ENCODE data around the gene ZNF219. TPM values are rescaled to one million over a fixed set of nuclear protein-coding genes. Genes with fewer than 3 reads are reported as not detected.

The ZNF219 gene
- total and polyA plus RNA-seq, 8 donors: 13.5 to 23.6 (median 17.0) TPM

DNA sequence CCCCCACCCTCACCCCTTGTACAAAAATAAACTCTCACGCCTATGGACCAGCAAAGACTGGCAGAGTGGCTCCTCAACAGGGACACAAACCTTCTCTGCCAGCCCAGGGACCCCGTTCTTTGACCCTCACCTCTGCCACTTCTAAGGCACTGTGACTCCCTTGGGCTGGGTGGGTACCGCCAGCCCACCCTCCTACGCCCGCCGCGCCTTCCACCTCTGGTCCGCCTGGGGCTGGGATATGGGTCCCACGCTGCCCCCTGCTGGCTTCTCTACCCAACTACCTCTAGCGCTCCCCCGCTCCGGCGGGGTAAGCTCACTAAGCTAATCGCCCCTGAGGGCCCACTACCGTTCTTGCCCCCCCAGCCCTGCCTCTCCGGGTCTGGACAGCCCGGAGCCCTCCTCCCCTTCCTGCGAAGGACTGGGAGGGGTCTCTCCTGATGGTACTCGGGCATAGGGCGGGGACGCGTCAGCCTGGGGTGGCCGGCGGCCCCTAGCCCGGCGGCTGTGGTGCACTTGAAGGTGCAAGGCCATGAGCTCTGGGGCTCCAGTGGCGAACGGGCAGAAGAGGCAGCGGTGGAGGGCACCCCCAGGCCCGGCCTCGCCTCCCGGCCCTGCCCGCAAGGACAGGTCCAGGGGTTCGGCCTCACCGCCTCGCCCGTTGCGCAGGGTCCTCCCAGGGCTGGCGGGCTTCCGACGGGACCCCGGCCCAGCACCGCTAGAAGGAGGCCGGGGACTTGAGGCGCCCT, 8.1 kb downstream of the ZNF219 start:
- peak in 1 of 4 donors; percentile 9 for ATAC-seq
- intact Hi-C loops (cut with DNase I): loop anchor here in 2 of 3 donors (5.0 kb wide), 2 partner anchors 68 to 73 kb away; no protein-coding TSS in a partner anchor
- FAIRE-seq: no peak
- TF ChIP-seq, protein P1, sequence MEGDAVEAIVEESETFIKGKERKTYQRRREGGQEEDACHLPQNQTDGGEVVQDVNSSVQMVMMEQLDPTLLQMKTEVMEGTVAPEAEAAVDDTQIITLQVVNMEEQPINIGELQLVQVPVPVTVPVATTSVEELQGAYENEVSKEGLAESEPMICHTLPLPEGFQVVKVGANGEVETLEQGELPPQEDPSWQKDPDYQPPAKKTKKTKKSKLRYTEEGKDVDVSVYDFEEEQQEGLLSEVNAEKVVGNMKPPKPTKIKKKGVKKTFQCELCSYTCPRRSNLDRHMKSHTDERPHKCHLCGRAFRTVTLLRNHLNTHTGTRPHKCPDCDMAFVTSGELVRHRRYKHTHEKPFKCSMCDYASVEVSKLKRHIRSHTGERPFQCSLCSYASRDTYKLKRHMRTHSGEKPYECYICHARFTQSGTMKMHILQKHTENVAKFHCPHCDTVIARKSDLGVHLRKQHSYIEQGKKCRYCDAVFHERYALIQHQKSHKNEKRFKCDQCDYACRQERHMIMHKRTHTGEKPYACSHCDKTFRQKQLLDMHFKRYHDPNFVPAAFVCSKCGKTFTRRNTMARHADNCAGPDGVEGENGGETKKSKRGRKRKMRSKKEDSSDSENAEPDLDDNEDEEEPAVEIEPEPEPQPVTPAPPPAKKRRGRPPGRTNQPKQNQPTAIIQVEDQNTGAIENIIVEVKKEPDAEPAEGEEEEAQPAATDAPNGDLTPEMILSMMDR (IDR thresholded peaks at IDR 0.05): peak in 2 of 4 donors; percentile 13 to 29
- Histone ChIP-seq H3K4me1 (peaks cover 0 to 3% (median 0%) of the 10 kb centered on the region in 3 donors), H3K27ac (no peak overlapping the region), H3K9me3 (no peaks in the 10 kb centered on the region), H3K27me3 (no peaks in the 10 kb centered on the region), H3K36me3 (peaks cover 0 to 35% (median 0%) of the 10 kb centered on the region in 3 donors), H3K4me3 (no peak overlapping the region)
- peak in 2 of 6 donors; percentile 46 to 82 for DNase-seq
- WGBS, 2 donors: 91 to 92% methylated on average over 45 of the region's 45 CpGs

DNA sequence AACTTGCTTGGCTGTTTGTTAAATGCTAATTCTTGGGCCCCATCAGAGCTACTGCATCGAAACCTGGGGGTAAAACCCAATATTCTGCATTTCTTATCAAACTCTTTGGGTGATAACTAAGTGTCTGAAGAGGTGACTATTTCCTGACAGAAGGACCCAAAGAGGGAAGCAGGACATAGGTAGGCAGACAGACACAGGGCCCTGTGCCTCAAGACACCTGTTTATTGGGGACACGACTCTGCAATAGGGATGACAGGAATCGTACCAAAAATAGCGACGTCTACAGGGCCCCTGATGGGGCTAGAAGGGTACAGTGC, 8.6 kb downstream of the ZNF219 start:
- intact Hi-C loops (cut with DNase I): loop anchor here in 2 of 3 donors (5.0 kb wide), 2 partner anchors 68 to 73 kb away; no protein-coding TSS in a partner anchor
- H3K9me3 ChIP-seq: no peaks in the 10 kb centered on the region
- WGBS, 2 donors: 81 to 87% methylated on average over 5 of the region's 5 CpGs
- ATAC-seq: no peak
- no peaks in the 10 kb centered on the region for H3K27me3 ChIP-seq
- no peak overlapping the region for H3K27ac ChIP-seq
- TF ChIP-seq, protein P1 (IDR thresholded peaks at IDR 0.05): no peak
- DNase-seq: no peak
- peaks cover 0 to 3% (median 0%) of the 10 kb centered on the region in 3 donors for H3K4me1 ChIP-seq
- H3K4me3 ChIP-seq: no peak overlapping the region
- H3K36me3 ChIP-seq: peaks cover 0 to 40% (median 0%) of the 10 kb centered on the region in 3 donors
- no peak for FAIRE-seq

DNA sequence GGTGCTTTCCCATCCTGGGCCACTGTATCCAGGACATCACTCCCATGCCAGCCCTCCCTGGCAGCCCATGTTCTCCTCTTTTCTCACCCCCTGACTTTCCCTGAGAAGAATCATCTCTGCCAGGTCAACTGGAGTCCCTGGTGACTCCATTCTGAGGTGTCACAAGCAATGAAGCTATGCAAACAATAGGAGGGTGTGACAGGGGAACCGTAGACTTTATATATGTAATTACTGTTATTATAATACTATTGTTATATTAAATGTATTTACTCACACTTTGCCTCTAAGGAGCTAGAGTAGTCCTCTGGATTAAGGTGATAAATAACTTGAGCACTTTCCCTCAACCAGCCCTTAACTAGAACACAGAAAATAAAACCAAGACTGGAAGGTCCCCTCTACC, 9.2 kb downstream of the ZNF219 start:
- FAIRE-seq (no peak), ATAC-seq (no peak), DNase-seq (no peak)
- 56 to 60% methylated on average over 1 of the region's 1 CpG for WGBS, 2 donors
- Histone ChIP-seq H3K4me1 (peaks cover 0 to 3% (median 0%) of the 10 kb centered on the region in 3 donors), H3K27ac (no peak overlapping the region), H3K36me3 (peaks cover 0 to 43% (median 0%) of the 10 kb centered on the region in 3 donors), H3K9me3 (no peaks in the 10 kb centered on the region), H3K4me3 (no peak overlapping the region), H3K27me3 (no peaks in the 10 kb centered on the region)
- intact Hi-C loops (cut with DNase I): no loop called here
- TF ChIP-seq, protein P1 (IDR thresholded peaks at IDR 0.05): no peak

DNA sequence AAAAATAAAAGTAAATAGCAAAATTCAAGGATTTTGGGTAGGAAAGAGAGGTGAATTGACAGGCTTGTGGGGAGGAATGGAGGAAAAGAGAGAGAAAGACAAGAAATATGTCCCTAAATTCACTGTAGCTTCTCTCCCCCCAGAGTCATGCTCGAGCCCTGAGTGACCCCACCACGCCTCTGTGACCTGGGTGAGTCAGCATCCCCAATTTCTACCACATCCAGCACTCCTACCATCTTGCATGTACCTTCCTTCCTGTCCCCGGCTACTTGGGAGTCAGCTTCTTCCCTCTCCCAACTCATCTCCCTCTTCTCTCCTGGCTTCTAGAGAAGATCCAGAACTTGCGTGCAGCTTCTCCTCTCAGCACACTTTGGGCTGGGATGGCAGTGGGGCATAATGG, 9.8 kb downstream of the ZNF219 start:
- H3K27ac ChIP-seq: no peak overlapping the region
- 84 to 91% methylated on average over 4 of the region's 4 CpGs for WGBS, 2 donors
- intact Hi-C loops (cut with DNase I): no loop called here

More for the DNA sequence above, 9.8 kb downstream of the ZNF219 start:
- TF ChIP-seq, protein P1 (IDR thresholded peaks at IDR 0.05): no peak
- Histone ChIP-seq H3K9me3 (no peaks in the 10 kb centered on the region), H3K27me3 (no peaks in the 10 kb centered on the region), H3K4me3 (no peak overlapping the region), H3K36me3 (peaks cover 0 to 43% (median 0%) of the 10 kb centered on the region in 3 donors), H3K4me1 (peaks cover 0 to 3% (median 0%) of the 10 kb centered on the region in 3 donors)
- DNase-seq: no peak
- no peak for FAIRE-seq
- no peak for ATAC-seq
